MG63 (cell line): ENCODE data around the gene MAG. TPM values are rescaled to one million over a fixed set of nuclear protein-coding genes. Genes with fewer than 3 reads are reported as not detected.
"Not testable (repeated sequence)": the region's sequence is repeated elsewhere in the genome, so short reads cannot be mapped to it uniquely, and the experiment has no call there.

Experiments
- DNase-seq: peaks from one replicate; pipeline ENCODE4 v3.0.0-alpha.2; 2020
- H3K27me3 ChIP-seq: fragments of 250-450 bp; sonication (Bioruptor Pico); 2 replicates; pipeline ENCODE4 v1.5.1; 2020; ENCODE audit warnings: mild to moderate bottlenecking, moderate library complexity
- H3K36me3 ChIP-seq: fragments of 250-450 bp; sonication (Bioruptor Pico); 2 replicates; pipeline ENCODE4 v1.5.1; 2020; ENCODE audit warnings: mild to moderate bottlenecking, moderate library complexity
- H3K4me3 ChIP-seq: fragments of 250-450 bp; sonication (Bioruptor Pico); 2 replicates; pipeline ENCODE4 v1.5.1; 2020; ENCODE audit warnings: mild to moderate bottlenecking, moderate library complexity
- H3K9me3 ChIP-seq: fragments of 250-450 bp; sonication (Bioruptor Pico); 2 replicates; pipeline ENCODE4 v1.5.1; 2020; ENCODE audit warnings: mild to moderate bottlenecking, moderate library complexity
- total RNA-seq: library from RNA; depleted of rRNA; stranded (reverse); fragments of >200 nt; shearing (Covaris generic); gene quantifications from 2 replicates; pipeline ENCODE4 v1.2.3, GENCODE V29; 2014; ENCODE audit warnings: low replicate concordance; rRNA removed

The MAG gene
- total RNA-seq, 1 experiment from 2014 or later = not detected

GRCh38 chr19:35352448-35353304, 60.7 kb downstream of the MAG start:
- Histone ChIP-seq H3K9me3 (no peaks in the 10 kb centered on the region), H3K36me3 (no peaks in the 10 kb centered on the region), H3K4me3 (no peak overlapping the region), H3K27me3 (peaks cover 8% of the 10 kb centered on the region)
- peak; percentile 52 for DNase-seq

- Histone ChIP-seq H3K9me3 (no peaks in the 10 kb centered on the region), H3K27me3 (peaks cover 12% of the 10 kb centered on the region; the same call in 1 of the 2 replicates), H3K36me3 (no peaks in the 10 kb centered on the region), H3K4me3 (no peak overlapping the region)
- DNase-seq = no peak
Observed at GRCh38 chr19:35353635-35354034, 61.7 kb downstream of the MAG start.

GRCh38 chr19:35354898-35355297, 62.9 kb downstream of the MAG start:
- Histone ChIP-seq H3K4me3 (no peak overlapping the region), H3K36me3 (no peaks in the 10 kb centered on the region), H3K9me3 (no peaks in the 10 kb centered on the region), H3K27me3 (peaks cover 12% of the 10 kb centered on the region; the same call in 1 of the 2 replicates)
- no peak for DNase-seq

GRCh38 chr19:35355791-35356460, 64.0 kb downstream of the MAG start:
- Histone ChIP-seq H3K27me3 (peaks cover 15% of the 10 kb centered on the region), H3K36me3 (no peaks in the 10 kb centered on the region), H3K4me3 (no peak overlapping the region), H3K9me3 (no peaks in the 10 kb centered on the region)
- no peak for DNase-seq

GRCh38 chr19:35357867-35358573, 66.1 kb downstream of the MAG start, which contains the start of gene FFAR3:
Gene FFAR3 (plus strand): TSS chr19:35358460. CDS start chr19:35358891, 431 bp downstream.
- H3K9me3 ChIP-seq = no peaks in the 10 kb centered on the region
- H3K36me3 ChIP-seq = no peaks in the 10 kb centered on the region
- H3K4me3 ChIP-seq = no peak within 1 kb of the TSS
- peaks cover 34% of the 10 kb centered on the region for H3K27me3 ChIP-seq
- DNase-seq = no peak

GRCh38 chr19:35358834-35359233, 66.9 kb downstream of the MAG start:
- H3K36me3 ChIP-seq, DNase-seq, H3K4me3 ChIP-seq, H3K9me3 ChIP-seq: not testable (repeated sequence)
- peaks cover 30% of the 10 kb centered on the region for H3K27me3 ChIP-seq

GRCh38 chr19:35359395-35359794, 67.4 kb downstream of the MAG start:
- peaks cover 34% of the 10 kb centered on the region for H3K27me3 ChIP-seq
- H3K9me3 ChIP-seq, H3K4me3 ChIP-seq, DNase-seq, H3K36me3 ChIP-seq: not testable (repeated sequence)

GRCh38 chr19:35360081-35360480, 68.1 kb downstream of the MAG start:
- DNase-seq, H3K36me3 ChIP-seq, H3K4me3 ChIP-seq, H3K9me3 ChIP-seq: not testable (repeated sequence)
- H3K27me3 ChIP-seq = peaks cover 39% of the 10 kb centered on the region

- Histone ChIP-seq H3K9me3 (no peaks in the 10 kb centered on the region), H3K36me3 (no peaks in the 10 kb centered on the region), H3K4me3 (no peak overlapping the region), H3K27me3 (peaks cover 46% of the 10 kb centered on the region)
- no peak for DNase-seq
Observed at GRCh38 chr19:35360880-35361420, 69.0 kb downstream of the MAG start.

- no peaks in the 10 kb centered on the region for H3K9me3 ChIP-seq
- no peaks in the 10 kb centered on the region for H3K36me3 ChIP-seq
- H3K4me3 ChIP-seq = no peak overlapping the region
- H3K27me3 ChIP-seq = peaks cover 53% of the 10 kb centered on the region
- no peak for DNase-seq
Observed at GRCh38 chr19:35362261-35363000, 70.5 kb downstream of the MAG start.

GRCh38 chr19:35363001-35363590, 71.1 kb downstream of the MAG start:
- DNase-seq = no peak
- H3K27me3 ChIP-seq = peaks cover 47% of the 10 kb centered on the region

More at GRCh38 chr19:35363001-35363590, 71.1 kb downstream of the MAG start:
- no peaks in the 10 kb centered on the region for H3K9me3 ChIP-seq
- H3K4me3 ChIP-seq = no peak overlapping the region
- no peaks in the 10 kb centered on the region for H3K36me3 ChIP-seq

Other genes starting within 250 kb of the MAG start
- not detected in 2 replicates for gene FXYD3, start 176.3 kb upstream of the MAG start, total RNA-seq
- 0.76 TPM in 1 of 2 replicates, not detected in the other for gene LGI4, start 157.1 kb upstream of the MAG start, total RNA-seq
- gene FXYD1, start 153.3 kb upstream of the MAG start, total RNA-seq = not detected in 2 replicates
- not detected in 2 replicates for gene FXYD7, start 148.9 kb upstream of the MAG start, total RNA-seq
- 28.9 and 59.7 TPM in 2 replicates for gene FXYD5, start 137.4 kb upstream of the MAG start, total RNA-seq
- not detected in 2 replicates for gene FAM187B, start 63.4 kb upstream of the MAG start, total RNA-seq
- 0.33 TPM in 1 of 2 replicates, not detected in the other for gene LSR, start 43.2 kb upstream of the MAG start, total RNA-seq
- gene USF2, start 23.2 kb upstream of the MAG start, total RNA-seq = 73.5 and 85.5 TPM in 2 replicates
- not detected in 2 replicates for gene HAMP, start 9.6 kb upstream of the MAG start, total RNA-seq
- gene CD22, start 37.0 kb downstream of the MAG start, total RNA-seq = not detected in 2 replicates
- gene FFAR1, start 55.7 kb downstream of the MAG start, total RNA-seq = not detected in 2 replicates
- gene FFAR3, start 66.3 kb downstream of the MAG start, total RNA-seq = not detected in 2 replicates
- gene GPR42, start 78.9 kb downstream of the MAG start, total RNA-seq = not detected in 2 replicates
- not detected in 2 replicates for gene FFAR2, start 156.1 kb downstream of the MAG start, total RNA-seq
- not detected in 2 replicates for gene KRTDAP, start 198.3 kb downstream of the MAG start, total RNA-seq
- gene DMKN, start 221.5 kb downstream of the MAG start, total RNA-seq = not detected in 2 replicates
- gene SBSN, start 236.2 kb downstream of the MAG start, total RNA-seq = 0.30 TPM in 1 of 2 replicates, not detected in the other
- not detected in 2 replicates for gene GAPDHS, start 241.3 kb downstream of the MAG start, total RNA-seq